Vagina (tissue), 2 donors: ENCODE results near the gene IMP3.

Experiments used
- POLR2A ChIP-seq, 2 donors: fragments of 450-650 bp; IDR thresholded peaks; one replicate each; pipeline ENCODE4 v1.6.1; 2017; ENCODE audit warnings: antibody characterized with exemption in 2 of 2, mild to moderate bottlenecking in 2 of 2, moderate library complexity in 2 of 2
- POLR2AphosphoS5 ChIP-seq, 2 donors: sonication (generic); formaldehyde crosslinking; IDR thresholded peaks; one replicate each; pipeline ENCODE4 v1.9.0; 2017; ENCODE audit warnings: antibody characterized with exemption in 2 of 2, mild to moderate bottlenecking in 2 of 2, low read depth in 1 of 2; ENCODE audit not compliant: insufficient read depth in 1 of 2
- TF ChIP-seq, protein P1 (sequence below), 3 experiments: fragments of 450-650 bp in 2 of 3; fragments of 200-600 bp in 1 of 3; sonication (generic) in 1 of 3; IDR thresholded peaks; one replicate each; pipeline ENCODE4 v1.5.1; 2017 to 2019; ENCODE audit warnings: antibody characterized with exemption in 3 of 3, mild to moderate bottlenecking in 2 of 3, moderate library complexity in 2 of 3

DNA sequence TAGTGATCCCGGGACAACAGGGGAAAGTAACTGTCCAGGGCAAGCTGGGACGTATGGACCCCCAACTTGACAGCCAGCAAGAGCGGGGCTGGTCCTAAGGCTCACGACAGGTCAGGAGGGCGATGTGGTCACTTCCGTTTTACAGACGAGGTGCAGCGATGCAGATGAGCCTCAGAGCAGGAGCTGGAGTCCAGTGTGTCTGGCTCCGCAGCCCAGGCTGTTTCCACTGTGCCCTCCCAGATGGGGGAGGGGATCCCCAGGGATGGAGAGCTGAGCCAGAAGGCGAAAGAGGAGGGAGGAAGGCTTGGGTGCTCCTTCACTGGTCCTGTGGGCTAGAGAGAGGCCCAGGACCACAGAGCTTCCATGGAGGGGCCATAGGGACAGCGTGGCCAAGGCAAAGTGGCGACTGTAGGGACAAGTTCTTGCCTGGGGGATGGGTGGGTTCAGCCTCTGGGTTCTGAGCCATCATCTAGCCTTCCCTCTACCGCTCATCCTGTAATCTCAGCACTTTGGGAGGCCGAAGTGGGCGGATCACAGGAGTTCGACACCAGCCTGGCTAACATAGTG is 13.4 kb upstream of the IMP3 start:
- TF ChIP-seq POLR2A (IDR thresholded peaks at IDR 0.05) (no peak), POLR2AphosphoS5 (IDR thresholded peaks at IDR 0.05; ENCODE audit: insufficient read depth in 1 of 2, low read depth in 1 of 2) (no peak)
- TF ChIP-seq, protein P1, sequence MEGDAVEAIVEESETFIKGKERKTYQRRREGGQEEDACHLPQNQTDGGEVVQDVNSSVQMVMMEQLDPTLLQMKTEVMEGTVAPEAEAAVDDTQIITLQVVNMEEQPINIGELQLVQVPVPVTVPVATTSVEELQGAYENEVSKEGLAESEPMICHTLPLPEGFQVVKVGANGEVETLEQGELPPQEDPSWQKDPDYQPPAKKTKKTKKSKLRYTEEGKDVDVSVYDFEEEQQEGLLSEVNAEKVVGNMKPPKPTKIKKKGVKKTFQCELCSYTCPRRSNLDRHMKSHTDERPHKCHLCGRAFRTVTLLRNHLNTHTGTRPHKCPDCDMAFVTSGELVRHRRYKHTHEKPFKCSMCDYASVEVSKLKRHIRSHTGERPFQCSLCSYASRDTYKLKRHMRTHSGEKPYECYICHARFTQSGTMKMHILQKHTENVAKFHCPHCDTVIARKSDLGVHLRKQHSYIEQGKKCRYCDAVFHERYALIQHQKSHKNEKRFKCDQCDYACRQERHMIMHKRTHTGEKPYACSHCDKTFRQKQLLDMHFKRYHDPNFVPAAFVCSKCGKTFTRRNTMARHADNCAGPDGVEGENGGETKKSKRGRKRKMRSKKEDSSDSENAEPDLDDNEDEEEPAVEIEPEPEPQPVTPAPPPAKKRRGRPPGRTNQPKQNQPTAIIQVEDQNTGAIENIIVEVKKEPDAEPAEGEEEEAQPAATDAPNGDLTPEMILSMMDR (IDR thresholded peaks at IDR 0.05): no peak
